DMS53 (cell line): ENCODE results near the gene DCAF11.
"Not testable (repeated sequence)": the region's sequence is repeated elsewhere in the genome, so short reads cannot be mapped to it uniquely, and the experiment has no call there.

ENCODE experiments used
- DNase-seq: peaks from one replicate; lab custom pipeline; 2025; lab: John Stamatoyannopoulos, UW

The DCAF11 gene

GRCh38 chr14:24096545-24097181 lies 17.9 kb upstream of the DCAF11 start:
- DNase-seq: no peak

- DNase-seq: no peak
Observed at GRCh38 chr14:24098229-24098926, 16.2 kb upstream of the DCAF11 start.

GRCh38 chr14:24098927-24099813 lies 15.4 kb upstream of the DCAF11 start:
- DNase-seq: peak; percentile 15

GRCh38 chr14:24100197-24100981 lies 14.2 kb upstream of the DCAF11 start:
- DNase-seq: no peak

GRCh38 chr14:24100982-24101494 lies 13.5 kb upstream of the DCAF11 start:
- no peak for DNase-seq

- DNase-seq: no peak
Observed at GRCh38 chr14:24102357-24103048, 12.1 kb upstream of the DCAF11 start.

GRCh38 chr14:24103451-24103850 lies 11.1 kb upstream of the DCAF11 start:
- no peak for DNase-seq

GRCh38 chr14:24105609-24106239 lies 8.9 kb upstream of the DCAF11 start:
- not testable (repeated sequence) for DNase-seq

- no peak for DNase-seq
Observed at GRCh38 chr14:24106672-24107271, 7.8 kb upstream of the DCAF11 start.

- DNase-seq: no peak
Observed at GRCh38 chr14:24108336-24108874, 6.2 kb upstream of the DCAF11 start.

- no peak for DNase-seq
Observed at GRCh38 chr14:24110060-24110459, 4.5 kb upstream of the DCAF11 start.

- DNase-seq: no peak
Observed at GRCh38 chr14:24110523-24110922, 4.1 kb upstream of the DCAF11 start.

GRCh38 chr14:24113379-24113800 lies 1.2 kb upstream of the DCAF11 start:
- no peak for DNase-seq

GRCh38 chr14:24113801-24114531 lies 611 bp upstream of the DCAF11 start:
- DNase-seq: peak; percentile 94

- DNase-seq: no peak
Observed at GRCh38 chr14:24115422-24116127, 998 bp downstream of the DCAF11 start.

GRCh38 chr14:24116128-24116814 lies 1.7 kb downstream of the DCAF11 start:
- no peak for DNase-seq

- DNase-seq: no peak
Observed at GRCh38 chr14:24117179-24117578, 2.6 kb downstream of the DCAF11 start.

GRCh38 chr14:24119691-24120090 lies 5.1 kb downstream of the DCAF11 start:
- no peak for DNase-seq
